SK-N-SH (cell line): Measurements from ENCODE around the gene ANKEF1. TPM values are rescaled to one million over a fixed set of nuclear protein-coding genes. Genes with fewer than 3 reads are reported as not detected.

Experiments used
- CTCF ChIA-PET: fragments of 300-600, 350-600 bp; formaldehyde crosslinking; extraction: SDS; loops from one replicate; lab custom pipeline; 2021; lab: Yijun Ruan, JAX
- POLR2A ChIA-PET: fragments of 350-600 bp; sonication (Branson Sonifier 250); formaldehyde crosslinking; extraction: SDS; loops from one replicate; lab custom pipeline; 2020; ENCODE audit warnings: antibody characterized with exemption, inconsistent platforms; lab: Yijun Ruan, JAX
- DNase-seq: peaks from one replicate; pipeline ENCODE4 v3.0.0; 2012
- H2AFZ ChIP-seq: fragments of 200-600 bp; sonication (generic); 2 replicates; pipeline ENCODE4 v1.8.1; 2016; ENCODE audit warnings: antibody characterized with exemption, mild to moderate bottlenecking, low read depth
- H3F3A ChIP-seq: fragments of 200-600 bp; sonication (generic); replicated peaks from 2 replicates; pipeline ENCODE3; 2016; ENCODE audit warnings: antibody characterized with exemption, mild to moderate bottlenecking; ENCODE audit not compliant: insufficient read depth
- H3K27ac ChIP-seq, 2 experiments: fragments of 200-500 bp in 1 of 2; fragments of 200-600 bp in 1 of 2; sonication (Bioruptor generic) in 1 of 2; sonication (generic), shearing (Covaris generic) in 1 of 2; 2 replicates each; pipeline versions ENCODE4 v1.5.1 to v1.6.1; 2014 to 2016; ENCODE audit warnings: low read depth in 2 of 2, inconsistent platforms in 1 of 2, low read length in 1 of 2, mild to moderate bottlenecking in 1 of 2, mixed read lengths in 1 of 2
- H3K27me3 ChIP-seq: fragments of 200-600 bp; sonication (generic), shearing (Covaris generic); 2 replicates; pipeline ENCODE4 v1.6.1; 2016; ENCODE audit warnings: mixed run types; ENCODE audit not compliant: insufficient read depth
- H3K36me3 ChIP-seq, 2 experiments: fragments of 200-500 bp in 1 of 2; fragments of 200-600 bp in 1 of 2; sonication (Bioruptor generic) in 1 of 2; sonication (generic) in 1 of 2; replicated peaks in 1 of 2; 2 replicates each; pipeline versions ENCODE3 to v1.5.1; 2014 to 2016; ENCODE audit warnings: low read length in 1 of 2, mild to moderate bottlenecking in 1 of 2; ENCODE audit not compliant: insufficient read depth in 2 of 2, control insufficient read depth in 1 of 2
- H3K4me1 ChIP-seq, 2 experiments: fragments of 200-500 bp in 1 of 2; fragments of 200-600 bp in 1 of 2; sonication (Bioruptor generic) in 1 of 2; sonication (generic), shearing (Covaris generic) in 1 of 2; 2 replicates each; pipeline versions ENCODE4 v1.5.1 to v1.6.1; 2014 to 2016; ENCODE audit warnings: low read depth in 1 of 2, low read length in 1 of 2, mixed run types in 1 of 2; ENCODE audit not compliant: insufficient read depth in 2 of 2, control insufficient read depth in 1 of 2
- H3K4me2 ChIP-seq: fragments of 200-600 bp; sonication (generic), shearing (Covaris generic); 2 replicates; pipeline ENCODE4 v1.6.1; 2017; ENCODE audit warnings: mixed run types
- H3K4me3 ChIP-seq, 2 experiments: fragments of 200-500 bp in 1 of 2; fragments of 200-600 bp in 1 of 2; sonication (Bioruptor generic) in 1 of 2; sonication (generic), shearing (Covaris generic) in 1 of 2; 2 replicates each; pipeline versions ENCODE4 v1.5.1 to v1.8.1; 2014 to 2016; ENCODE audit warnings: low read depth in 2 of 2, inconsistent platforms in 1 of 2, low read length in 1 of 2, mild to moderate bottlenecking in 1 of 2, mixed read lengths in 1 of 2, moderate library complexity in 1 of 2
- H3K79me2 ChIP-seq: fragments of 200-600 bp; sonication (generic); 2 replicates; pipeline ENCODE4 v1.8.1; 2017; ENCODE audit warnings: mild to moderate bottlenecking; ENCODE audit not compliant: insufficient read depth
- H3K9ac ChIP-seq: fragments of 200-600 bp; sonication (generic); 2 replicates; pipeline ENCODE4 v1.6.1; 2017; ENCODE audit warnings: mixed run types
- H3K9me2 ChIP-seq: fragments of 200-600 bp; sonication (generic); 2 replicates; pipeline ENCODE4 v1.6.1; 2017; ENCODE audit warnings: mixed run types
- H3K9me3 ChIP-seq: fragments of 200-600 bp; sonication (generic); 2 replicates; pipeline ENCODE4 v1.6.1; 2017; ENCODE audit warnings: mixed run types, mild to moderate bottlenecking, moderate library complexity
- H4K20me1 ChIP-seq: fragments of 200-600 bp; sonication (generic); 2 replicates; pipeline ENCODE4 v1.6.1; 2017; ENCODE audit warnings: mild to moderate bottlenecking, mixed run types; ENCODE audit not compliant: insufficient read depth
- CTCF ChIP-seq: fragments of 200-600 bp; sonication (generic); IDR thresholded peaks from 2 replicates; pipeline ENCODE4 v1.6.1; 2017; ENCODE audit warnings: antibody characterized with exemption, mild to moderate bottlenecking, moderate library complexity
- JUND ChIP-seq: IDR thresholded peaks from 2 replicates; pipeline ENCODE4 v1.4.0; 2012
- MEF2A ChIP-seq: IDR thresholded peaks from 2 replicates; pipeline ENCODE4 v1.4.0; 2012; ENCODE audit warnings: low read depth, borderline replicate concordance
- NFIC ChIP-seq: IDR thresholded peaks from 2 replicates; pipeline ENCODE4 v1.4.0; 2012; ENCODE audit warnings: borderline replicate concordance
- PBX3 ChIP-seq: IDR thresholded peaks from 2 replicates; pipeline ENCODE4; 2012
- REST ChIP-seq: IDR thresholded peaks from 2 replicates; pipeline ENCODE4 v1.6.1; 2012; ENCODE audit warnings: mild to moderate bottlenecking, low read depth, low read length, moderate library complexity
- TCF12 ChIP-seq: IDR thresholded peaks from 2 replicates; pipeline ENCODE4 v1.4.0; 2012
- WGBS: methylation state at CpG from one replicate; pipeline ENCODE4 v1.1.6; 2017; ENCODE audit warnings: low lambda C conversion rate; 5-methylcytosine and 5-hydroxymethylcytosine counted together
- polyA plus RNA-seq, 3 experiments: library from polyadenylated mRNA; depleted of rRNA; stranded (reverse); fragments of >200 nt; gene quantifications; 2 replicates each; pipeline ENCODE4 v1.2.3, GENCODE V29; 2012

The ANKEF1 gene
- polyA plus RNA-seq, 1 of the 3 experiments (the other 2 are of a cell fraction), result 2.3 TPM

GRCh38 chr20:9989066-9989724 is 45.6 kb upstream of the ANKEF1 start:
- ChIA-PET CTCF (interaction anchor here (0.7 to 3.6 kb wide), 5 partner anchors 11 to 438 kb away, joined by 3 to 22 read pairs (median 5); no protein-coding TSS in a partner anchor), POLR2A (no interaction called here)
- Histone ChIP-seq H3F3A (peaks cover 8% of the 10 kb centered on the region), H3K27me3 (no peaks in the 10 kb centered on the region), H3K36me3 (no peaks in the 10 kb centered on the region), H2AFZ (no peak overlapping the region), H3K4me3 (no peak overlapping the region), H3K79me2 (no peaks in the 10 kb centered on the region), H3K27ac (peak overlapping the region; percentile 16 to 31; a peak in 2 of 4 replicates), H3K9ac (no peak overlapping the region), H3K4me2 (no peak overlapping the region), H3K9me3 (no peaks in the 10 kb centered on the region), H3K4me1 (no peaks in the 10 kb centered on the region; a peak in 1 of 4 replicates), H4K20me1 (no peaks in the 10 kb centered on the region), H3K9me2 (no peaks in the 10 kb centered on the region)
- WGBS, result 8% methylated on average over 1 of the region's 1 CpG
- no peak for DNase-seq
- TF ChIP-seq NFIC, result peak; percentile 30; the same call in 1 of the 2 replicates
- TF ChIP-seq PBX3, result no peak

- no peaks in the 10 kb centered on the region for H4K20me1 ChIP-seq
- H3K4me2 ChIP-seq, result no peak overlapping the region
- H2AFZ ChIP-seq, result no peak overlapping the region
- H3F3A ChIP-seq, result peaks cover 8% of the 10 kb centered on the region
- no peak overlapping the region for H3K27ac ChIP-seq
- WGBS, result 82% methylated on average over 4 of the region's 4 CpGs
- no peaks in the 10 kb centered on the region for H3K9me2 ChIP-seq
- no peaks in the 10 kb centered on the region for H3K79me2 ChIP-seq
- ChIA-PET CTCF (interaction anchor here (0.6 to 2.1 kb wide), 3 partner anchors 15 to 1243 kb away, joined by 3 to 7 read pairs (median 3); no protein-coding TSS in a partner anchor), POLR2A (no interaction called here)
- H3K27me3 ChIP-seq, result no peaks in the 10 kb centered on the region
- TF ChIP-seq REST (no peak), JUND (no peak), CTCF (no peak), TCF12 (no peak), MEF2A (no peak)
- no peaks in the 10 kb centered on the region; a peak in 1 of 4 replicates for H3K4me1 ChIP-seq
- no peak overlapping the region for H3K9ac ChIP-seq
- no peaks in the 10 kb centered on the region for H3K9me3 ChIP-seq
- H3K36me3 ChIP-seq, result no peaks in the 10 kb centered on the region
- no peak for DNase-seq
- no peak overlapping the region for H3K4me3 ChIP-seq
These were observed 41.6 kb upstream of the ANKEF1 start for GRCh38 chr20:9993137-9993536.
